MM.1S (cell line): ENCODE measurements around the gene TLCD3A.
"Not testable (repeated sequence)": the region's sequence is repeated elsewhere in the genome, so short reads cannot be mapped to it uniquely, and the experiment has no call there.

Experiments
- DNase-seq: peaks from one replicate; pipeline ENCODE4 v3.0.0-alpha.2; 2015
- H2AFZ ChIP-seq: fragments of 300-600 bp; sonication (generic); 2 replicates; pipeline ENCODE4 v1.6.0; 2016; ENCODE audit warnings: antibody characterized with exemption, low read length
- H3F3A ChIP-seq: fragments of 300-600 bp; sonication (generic); 2 replicates; pipeline ENCODE4 v1.6.1; 2016; ENCODE audit warnings: mild to moderate bottlenecking, antibody characterized with exemption, low read length, moderate library complexity, mixed read lengths; ENCODE audit not compliant: insufficient read depth
- H3K27ac ChIP-seq: fragments of 300-600 bp; sonication (generic); 2 replicates; pipeline ENCODE4 v1.5.1; 2016; ENCODE audit warnings: mild to moderate bottlenecking, low read length
- H3K27me3 ChIP-seq: fragments of 300-600 bp; sonication (generic); replicated peaks from 2 replicates; pipeline ENCODE4 v1.6.0; 2016; ENCODE audit warnings: low read length; ENCODE audit not compliant: insufficient read depth
- H3K36me3 ChIP-seq: fragments of 300-600 bp; sonication (generic); replicated peaks from 2 replicates; pipeline ENCODE4 v1.6.1; 2016; ENCODE audit warnings: mild to moderate bottlenecking, low read length, mixed read lengths; ENCODE audit not compliant: insufficient read depth
- H3K4me1 ChIP-seq: fragments of 300-600 bp; sonication (generic); 2 replicates; pipeline ENCODE4 v1.6.1; 2016; ENCODE audit warnings: low read length, mixed read lengths
- H3K4me2 ChIP-seq: fragments of 300-600 bp; sonication (generic); 2 replicates; pipeline ENCODE4 v1.6.0; 2016; ENCODE audit warnings: low read depth, low read length
- H3K4me3 ChIP-seq: fragments of 300-600 bp; sonication (generic); 2 replicates; pipeline ENCODE4 v1.5.1; 2016; ENCODE audit warnings: low read length, mixed read lengths
- H3K79me2 ChIP-seq: fragments of 300-600 bp; sonication (generic); 2 replicates; pipeline ENCODE4 v1.6.1; 2016; ENCODE audit warnings: mixed run types, low read length, mixed read lengths
- H3K9ac ChIP-seq: fragments of 300-600 bp; sonication (generic); 2 replicates; pipeline ENCODE4 v1.6.1; 2016; ENCODE audit warnings: low read length, mixed read lengths
- H3K9me2 ChIP-seq: fragments of 300-600 bp; sonication (generic); replicated peaks from 2 replicates; pipeline ENCODE4 v1.6.1; 2016; ENCODE audit warnings: mild to moderate bottlenecking, low read length, mixed read lengths; ENCODE audit not compliant: insufficient read depth
- H3K9me3 ChIP-seq: fragments of 300-600 bp; sonication (generic); replicated peaks from 2 replicates; pipeline ENCODE4 v1.6.1; 2016; ENCODE audit warnings: mild to moderate bottlenecking, low read length, mixed read lengths; ENCODE audit not compliant: insufficient read depth
- H4K20me1 ChIP-seq: fragments of 300-600 bp; sonication (generic); 2 replicates; pipeline ENCODE4 v1.6.1; 2016; ENCODE audit warnings: mild to moderate bottlenecking, low read length, moderate library complexity, mixed read lengths; ENCODE audit not compliant: insufficient read depth
- CTCF ChIP-seq: fragments of 300-600 bp; sonication (generic); IDR thresholded peaks from 2 replicates; pipeline ENCODE4 v1.5.1; 2016; ENCODE audit warnings: antibody characterized with exemption, low read length, mixed read lengths
- EZH2 ChIP-seq: fragments of 300-600 bp; sonication (generic); optimal IDR thresholded peaks from 2 replicates; pipeline ENCODE3; 2017; ENCODE audit warnings: low read depth, mild to moderate bottlenecking, antibody characterized with exemption, low read length, mixed read lengths
- EZH2phosphoT487 ChIP-seq: fragments of 300-600 bp; sonication (generic); IDR thresholded peaks from 2 replicates; pipeline ENCODE4 v1.6.1; 2018; ENCODE audit warnings: antibody characterized with exemption, low read length

TLCD3A gene

GRCh38 chr17:696369-696768 is 36.0 kb upstream of the TLCD3A start:
- Histone ChIP-seq H4K20me1 (no peaks in the 10 kb centered on the region; the same call in 1 of the 2 replicates), H3K36me3 (no peaks in the 10 kb centered on the region), H3K9me3 (no peaks in the 10 kb centered on the region), H3K4me1 (no peaks in the 10 kb centered on the region), H3K4me2 (no peak overlapping the region), H3F3A (no peaks in the 10 kb centered on the region), H3K9me2 (no peaks in the 10 kb centered on the region), H3K27me3 (no peaks in the 10 kb centered on the region), H3K4me3 (no peak overlapping the region), H3K9ac (no peak overlapping the region), H3K79me2 (no peaks in the 10 kb centered on the region), H2AFZ (no peak overlapping the region), H3K27ac (no peak overlapping the region)
- no peak for TF ChIP-seq CTCF
- TF ChIP-seq EZH2phosphoT487, result no peak
- TF ChIP-seq EZH2, result no peak
- no peak for DNase-seq

GRCh38 chr17:697682-698081 is 34.7 kb upstream of the TLCD3A start:
- Histone ChIP-seq H3K36me3 (no peaks in the 10 kb centered on the region), H3K9me2 (no peaks in the 10 kb centered on the region), H3K27me3 (no peaks in the 10 kb centered on the region), H3K4me1 (no peaks in the 10 kb centered on the region), H2AFZ (no peak overlapping the region), H3K4me2 (no peak overlapping the region), H3K27ac (no peak overlapping the region), H3K9ac (no peak overlapping the region), H3K4me3 (no peak overlapping the region), H3K79me2 (no peaks in the 10 kb centered on the region), H3K9me3 (no peaks in the 10 kb centered on the region), H3F3A (no peaks in the 10 kb centered on the region), H4K20me1 (no peaks in the 10 kb centered on the region; the same call in 1 of the 2 replicates)
- TF ChIP-seq CTCF (no peak), EZH2phosphoT487 (no peak), EZH2 (no peak)
- no peak for DNase-seq

GRCh38 chr17:698096-698495 is 34.3 kb upstream of the TLCD3A start:
- not testable (repeated sequence) for H3F3A ChIP-seq, H3K4me3 ChIP-seq, H3K79me2 ChIP-seq, H3K9me2 ChIP-seq, H3K27ac ChIP-seq, H3K4me2 ChIP-seq, H3K9me3 ChIP-seq, H2AFZ ChIP-seq, DNase-seq, H3K27me3 ChIP-seq, H4K20me1 ChIP-seq, H3K4me1 ChIP-seq, H3K9ac ChIP-seq, H3K36me3 ChIP-seq

GRCh38 chr17:699345-699744 is 33.1 kb upstream of the TLCD3A start:
- Histone ChIP-seq H3K27ac (no peak overlapping the region), H3K4me2 (no peak overlapping the region)

More at GRCh38 chr17:699345-699744, 33.1 kb upstream of the TLCD3A start:
- no peaks in the 10 kb centered on the region for H3K27me3 ChIP-seq
- no peak for DNase-seq
- no peaks in the 10 kb centered on the region for H3K4me1 ChIP-seq
- no peaks in the 10 kb centered on the region for H3K9me3 ChIP-seq
- H2AFZ ChIP-seq, result no peak overlapping the region
- TF ChIP-seq CTCF (no peak), EZH2phosphoT487 (no peak), EZH2 (no peak)
- no peaks in the 10 kb centered on the region for H3K36me3 ChIP-seq
- H3K9me2 ChIP-seq, result no peaks in the 10 kb centered on the region
- H4K20me1 ChIP-seq, result no peaks in the 10 kb centered on the region; the same call in 1 of the 2 replicates
- H3K79me2 ChIP-seq, result peaks cover 10% of the 10 kb centered on the region
- no peak overlapping the region for H3K9ac ChIP-seq
- H3K4me3 ChIP-seq, result no peak overlapping the region
- H3F3A ChIP-seq, result no peaks in the 10 kb centered on the region
